AG09309 (cell line): ENCODE results near the gene AIFM3.

Source experiments
- DNase-seq: peaks from one replicate; pipeline ENCODE4 v3.0.0-alpha.2; 2010; ENCODE audit warnings: low read depth
- H3K4me3 ChIP-seq: 2 replicates; pipeline ENCODE4 v1.5.1; 2011; ENCODE audit warnings: mild to moderate bottlenecking, low read depth, low read length, moderate library complexity; ENCODE audit not compliant: control insufficient read depth
- CTCF ChIP-seq: IDR thresholded peaks from 2 replicates; pipeline ENCODE4 v1.5.1; 2011; ENCODE audit warnings: mild to moderate bottlenecking, low read depth, low read length, inconsistent platforms; ENCODE audit not compliant: insufficient read depth, control insufficient read depth; ENCODE audit errors: missing control alignments

AIFM3 gene

DNA sequence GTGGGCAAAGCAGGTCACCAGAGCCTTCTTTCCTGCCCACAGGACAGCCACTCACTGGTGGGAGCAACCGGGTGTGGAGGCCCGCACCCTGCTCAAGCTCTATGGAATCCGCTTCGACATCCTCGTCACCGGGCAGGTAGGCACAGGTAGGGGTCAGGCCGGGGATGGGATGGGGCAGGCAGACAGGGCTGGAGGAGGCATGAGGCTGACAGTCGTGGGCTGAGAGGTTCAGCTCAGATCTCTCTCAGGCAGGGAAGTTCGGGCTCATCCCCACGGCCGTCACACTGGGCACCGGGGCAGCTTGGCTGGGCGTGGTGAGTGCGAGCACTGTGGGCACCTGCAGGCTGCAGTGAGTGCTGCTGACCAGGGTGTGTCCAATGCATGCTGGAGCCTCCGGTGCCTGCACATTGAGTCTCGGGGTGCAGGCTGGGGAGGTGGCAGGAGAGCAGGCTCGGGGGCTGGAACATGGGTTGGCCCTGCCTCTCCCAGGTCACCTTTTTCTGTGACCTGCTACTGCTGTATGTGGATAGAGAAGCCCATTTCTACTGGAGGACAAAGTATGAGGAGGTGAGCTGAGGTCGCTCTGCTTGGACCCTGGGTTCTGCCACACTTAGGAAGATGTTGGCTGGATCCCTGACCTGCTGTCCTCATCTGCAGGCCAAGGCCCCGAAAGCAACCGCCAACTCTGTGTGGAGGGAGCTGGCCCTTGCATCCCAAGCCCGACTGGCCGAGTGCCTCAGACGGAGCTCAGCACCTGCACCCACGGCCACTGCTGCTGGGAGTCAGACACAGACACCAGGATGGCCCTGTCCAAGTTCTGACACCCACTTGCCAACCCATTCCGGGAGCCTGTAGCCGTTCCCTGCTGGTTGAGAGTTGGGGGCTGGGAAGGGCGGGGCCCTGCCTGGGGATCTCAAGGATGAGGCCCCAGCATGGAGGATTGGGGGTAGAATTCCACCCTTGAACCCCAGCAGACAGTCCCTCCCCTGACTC is 59.0 kb downstream of the AIFM3 start:
- no peak for TF ChIP-seq CTCF

DNA sequence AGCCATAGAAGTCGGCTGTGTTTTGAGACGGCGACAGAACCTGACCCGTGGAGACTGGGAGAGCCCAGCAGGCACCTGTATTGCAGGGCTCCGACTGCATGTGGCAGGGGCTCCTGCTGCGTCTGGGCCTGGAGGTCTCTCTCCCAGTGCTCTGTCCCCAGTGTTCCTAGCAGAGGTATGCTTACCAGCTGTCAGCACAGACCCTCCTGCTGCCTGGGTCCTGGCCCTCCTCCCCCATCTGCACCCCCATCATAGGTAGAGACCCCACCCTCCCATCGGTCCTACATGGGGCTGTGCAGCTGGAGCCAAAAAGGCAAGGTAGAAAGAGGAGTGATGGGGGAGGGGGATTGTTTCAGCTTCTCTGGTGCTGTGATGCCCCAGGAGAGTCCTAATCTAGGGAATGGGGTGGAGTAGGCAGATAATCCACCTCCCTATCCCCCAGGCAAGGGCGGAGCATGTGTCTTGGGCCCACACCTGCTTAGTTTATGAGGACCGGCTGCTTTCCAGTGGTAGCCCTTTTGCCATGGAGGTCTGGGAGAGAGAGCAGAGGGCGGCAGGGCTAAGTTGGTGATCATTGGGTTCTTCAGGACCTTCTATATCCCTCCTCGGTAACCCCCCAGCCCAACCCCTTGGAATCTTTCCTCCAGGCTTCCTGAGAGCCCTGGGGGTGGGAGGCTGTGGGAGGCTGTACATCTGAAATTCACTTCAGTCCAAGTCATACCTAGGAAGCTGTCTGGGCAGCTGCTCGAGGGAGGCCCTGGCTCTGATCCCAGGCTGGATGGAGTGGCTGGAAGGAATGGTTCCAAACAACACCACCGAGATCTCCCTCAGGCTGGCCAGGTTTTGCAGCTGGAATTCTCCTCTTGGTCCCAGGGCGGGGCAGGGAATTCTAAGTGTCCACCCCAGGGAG is 60.0 kb downstream of the AIFM3 start:
- no peak overlapping the region for H3K4me3 ChIP-seq
- DNase-seq = no peak
- no peak for TF ChIP-seq CTCF

More for the DNA sequence above, 59.0 kb downstream of the AIFM3 start:
- H3K4me3 ChIP-seq = no peak overlapping the region
- DNase-seq = no peak

DNA sequence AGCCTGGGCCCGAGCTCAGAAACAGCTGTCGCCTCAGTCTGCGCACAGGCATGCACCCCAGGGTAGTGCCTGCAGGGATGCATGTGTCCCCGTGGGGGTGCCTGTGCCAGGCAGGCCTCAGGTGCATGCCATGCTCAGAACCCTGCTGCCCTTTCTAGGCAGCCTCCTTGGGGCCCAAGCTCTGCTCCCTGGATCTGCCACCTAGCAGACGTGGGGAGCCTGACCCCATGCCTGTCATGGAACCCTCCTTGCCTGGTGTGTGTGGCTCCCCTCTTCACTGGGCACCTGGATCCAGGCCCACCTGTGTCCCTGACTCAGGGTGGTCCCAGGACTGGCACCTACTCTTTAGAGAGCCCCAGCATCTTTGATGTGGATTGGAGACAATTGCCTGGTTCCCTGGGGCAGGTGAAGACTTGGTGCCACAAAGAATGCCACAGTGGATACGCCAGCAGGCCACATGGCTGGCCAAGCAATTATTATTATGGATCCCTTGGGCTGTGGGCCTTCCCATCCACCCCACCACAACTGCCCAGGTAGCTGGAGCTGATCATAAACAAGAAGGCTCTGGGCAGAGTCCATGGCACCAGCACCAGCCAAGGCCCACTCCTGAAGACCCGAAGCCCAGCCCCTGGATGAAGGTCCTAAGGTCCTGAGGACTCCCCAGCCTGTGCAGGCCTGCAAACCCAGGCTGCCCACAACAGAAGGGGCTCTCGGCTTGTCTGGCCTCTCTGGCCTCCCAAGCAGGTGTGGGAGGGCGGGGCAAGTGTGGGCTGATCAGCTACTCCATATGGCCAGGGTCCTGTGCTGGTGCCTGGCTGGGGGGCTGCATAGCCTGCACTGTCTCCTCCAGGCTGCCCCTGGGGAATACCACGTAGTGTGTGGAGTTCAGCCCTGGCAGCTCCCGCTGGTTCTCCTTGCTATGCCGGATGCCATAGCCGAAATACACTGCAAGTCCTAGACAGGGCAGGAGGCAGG is 61.5 kb downstream of the AIFM3 start:
- DNase-seq = no peak
- no peak for TF ChIP-seq CTCF
- H3K4me3 ChIP-seq = no peak overlapping the region

GRCh38 chr22:21029486-21030025 is 62.5 kb downstream of the AIFM3 start:
- no peak overlapping the region for H3K4me3 ChIP-seq
- TF ChIP-seq CTCF = no peak

DNA sequence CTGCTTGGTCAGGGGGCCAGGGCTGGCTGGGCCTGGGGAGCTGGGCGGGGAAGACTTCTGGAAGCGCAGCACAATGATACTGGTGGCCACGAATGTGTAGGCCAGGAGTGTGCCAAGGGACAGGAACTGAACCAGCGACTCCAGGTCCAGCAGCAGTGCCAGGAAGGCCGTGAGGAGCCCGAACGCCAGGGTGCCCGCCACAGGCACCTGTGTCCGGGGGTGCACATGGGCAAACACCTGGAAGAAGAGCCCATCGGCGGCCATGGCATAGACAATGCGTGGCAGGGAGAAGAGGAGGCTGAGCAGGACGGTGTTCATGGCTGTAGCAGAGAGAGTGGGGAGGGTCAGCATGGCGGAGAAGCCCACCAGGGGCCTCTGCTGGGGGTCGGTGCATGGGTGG is 63.0 kb downstream of the AIFM3 start:
- no peak for TF ChIP-seq CTCF
- no peak overlapping the region for H3K4me3 ChIP-seq
- no peak for DNase-seq

More at GRCh38 chr22:21029486-21030025, 62.5 kb downstream of the AIFM3 start:
- DNase-seq = no peak
